Dermis blood vessel endothelial cell (primary cell): Measurements from ENCODE around the gene DCTN3. TPM values are rescaled to one million over a fixed set of nuclear protein-coding genes. Genes with fewer than 3 reads are reported as not detected.

Experiments used
- DNase-seq: peaks from one replicate; pipeline ENCODE4 v3.0.0; 2010
- total RNA-seq: library from RNA; depleted of rRNA; stranded (reverse); fragments of >200 nt; gene quantifications from 2 replicates; pipeline ENCODE4 v1.2.3, GENCODE V29; 2014

DCTN3 gene
- total RNA-seq, 1 donor from 2014 or later = 65.3 TPM

DNA sequence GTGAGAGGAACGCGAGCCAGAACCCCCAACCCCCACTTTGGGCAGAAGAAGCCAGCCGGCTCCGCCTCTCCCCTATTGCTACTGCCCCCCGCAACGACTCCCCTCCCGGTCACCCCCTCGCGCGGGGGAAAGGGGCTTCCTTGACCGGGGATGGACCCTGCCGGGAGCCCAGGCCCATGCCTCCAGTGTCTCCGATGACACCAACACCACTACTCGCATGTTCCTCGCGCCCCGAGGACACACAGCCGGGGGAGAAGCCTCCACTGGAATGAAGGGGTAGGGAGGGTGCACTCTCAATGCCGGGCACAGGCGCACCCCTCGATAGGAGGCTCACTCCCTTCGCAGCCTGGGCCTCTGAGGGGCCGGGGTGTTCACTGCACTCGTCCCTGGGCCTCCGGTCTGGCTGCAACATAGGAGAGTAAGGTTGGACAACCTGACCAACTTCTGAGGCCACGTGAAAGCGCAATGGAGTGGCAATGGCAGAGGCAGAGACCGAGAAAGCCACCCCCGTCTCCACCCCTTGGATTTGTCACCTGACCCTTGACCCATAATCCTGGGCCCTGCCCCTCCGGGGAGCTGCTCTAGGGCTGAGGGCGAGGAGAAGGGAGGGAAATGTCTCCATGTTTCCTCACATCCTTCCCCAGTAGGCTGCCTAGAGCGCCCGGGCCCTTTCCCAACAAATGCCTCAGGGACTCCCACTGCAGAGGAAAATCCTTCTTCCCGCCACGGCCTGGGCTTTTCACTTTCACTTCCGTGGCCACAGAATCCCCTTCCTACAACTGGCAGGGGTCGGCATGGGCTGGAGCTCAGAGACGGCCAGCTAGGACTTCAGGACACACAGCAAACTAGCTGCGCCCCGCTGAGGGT is 29.7 kb downstream of the DCTN3 start:
- no peak for DNase-seq

DNA sequence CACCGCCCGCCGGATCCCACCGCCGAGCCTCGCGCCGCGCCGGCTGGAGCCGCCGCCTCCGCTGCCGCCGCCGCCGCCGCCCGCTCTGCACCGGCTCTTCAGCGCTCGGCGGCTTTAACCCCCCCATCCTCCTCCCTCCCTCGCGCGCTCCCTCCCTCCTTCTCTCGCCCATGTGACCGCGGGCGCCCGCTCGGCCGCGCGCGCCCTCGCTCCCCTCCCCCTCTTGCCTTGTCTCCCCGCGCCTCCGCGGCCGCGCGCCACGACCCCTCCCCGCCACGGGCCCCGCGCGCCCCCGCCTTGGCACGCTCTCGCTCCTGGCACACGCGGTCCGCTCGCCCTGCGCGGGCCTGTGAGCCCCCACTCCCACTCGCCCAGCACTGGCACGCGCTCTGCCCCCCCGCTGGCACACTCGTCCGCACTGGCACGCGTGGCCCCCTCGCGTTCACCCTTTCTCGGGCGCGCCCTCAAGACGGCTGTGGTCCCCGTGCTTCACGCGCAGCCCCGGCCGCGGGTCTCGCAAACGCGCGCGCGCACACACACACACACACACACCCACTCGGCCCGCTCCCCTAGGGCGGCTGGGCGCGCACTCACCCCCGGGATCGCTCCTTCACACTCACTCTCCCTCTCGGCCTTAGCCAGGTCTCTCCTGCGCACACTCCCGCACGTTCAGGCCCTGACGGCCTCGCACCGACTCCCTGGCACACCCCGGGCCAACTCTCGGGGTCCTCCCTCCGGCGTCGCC is 30.5 kb downstream of the DCTN3 start, which contains the start of gene CNTFR:
TSS of gene CNTFR (minus strand) at position 89 of the 745 bp plus-strand sequence. CDS start 20,743 bp downstream, outside the sequence.
- no peak for DNase-seq

DNA sequence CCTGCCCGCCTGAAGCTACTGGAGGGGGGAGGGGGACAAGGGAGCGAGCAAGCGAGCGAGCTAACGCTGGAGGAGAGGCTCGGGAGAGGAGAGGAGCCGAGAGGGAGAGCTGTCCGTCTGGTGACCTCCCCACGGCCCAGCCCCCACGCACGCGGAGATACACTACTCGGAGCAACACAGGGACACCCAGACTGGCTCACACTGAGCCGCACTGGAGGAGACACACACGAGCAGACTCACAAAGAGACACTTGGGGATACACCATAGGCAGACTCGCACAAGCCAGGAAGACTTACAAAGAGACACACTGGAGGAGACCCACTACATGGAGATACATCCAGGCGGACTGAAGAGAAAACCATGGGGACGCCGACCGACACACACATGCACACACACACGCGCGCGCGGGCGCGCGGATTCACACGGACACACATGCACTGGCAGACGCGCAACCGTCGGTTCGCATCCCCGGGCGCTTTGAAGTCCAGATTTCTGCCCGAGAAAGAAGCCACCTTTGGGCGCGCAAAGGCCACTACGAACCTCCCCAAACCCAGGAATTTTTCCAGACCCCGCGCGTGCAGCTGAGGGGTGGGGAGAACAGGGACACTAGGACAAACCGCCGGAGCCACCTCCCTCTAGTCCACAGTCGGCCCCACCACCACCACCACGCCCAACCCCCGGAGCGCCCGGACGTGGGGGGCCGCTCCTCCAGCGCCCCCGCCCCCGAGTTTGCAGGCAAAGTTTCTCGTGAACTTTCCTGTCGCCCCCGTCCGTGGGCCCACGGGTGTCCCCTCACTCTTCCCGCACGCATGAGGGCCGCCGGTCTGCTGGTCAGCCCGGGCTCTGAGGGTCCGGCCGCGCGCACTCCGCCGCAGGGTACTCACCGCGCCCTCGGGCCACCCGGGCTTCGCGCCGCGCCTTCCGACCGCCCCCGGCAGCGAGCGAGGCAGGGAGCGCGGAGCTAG is 31.3 kb downstream of the DCTN3 start:
- DNase-seq = no peak

DNA sequence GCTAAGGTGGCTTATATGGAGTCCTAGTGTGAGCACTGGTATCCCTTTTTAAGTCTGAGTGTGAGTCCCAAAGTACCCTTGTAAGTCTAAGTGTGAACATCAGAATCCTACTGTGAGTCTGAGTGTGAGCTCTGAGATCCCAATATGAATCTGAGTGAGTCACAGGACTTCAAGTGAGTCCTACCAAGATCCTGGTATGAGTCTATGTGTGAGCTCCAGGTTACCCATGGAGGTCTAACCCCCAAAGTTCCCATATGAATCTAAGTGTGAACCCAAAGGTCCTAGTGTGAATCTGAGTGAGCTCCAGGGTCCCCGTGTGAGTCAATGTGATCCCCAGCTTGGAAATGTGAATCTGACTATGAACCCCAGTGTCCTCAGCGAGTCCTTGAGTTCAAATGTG is 33.0 kb downstream of the DCTN3 start:
- no peak for DNase-seq

DNA sequence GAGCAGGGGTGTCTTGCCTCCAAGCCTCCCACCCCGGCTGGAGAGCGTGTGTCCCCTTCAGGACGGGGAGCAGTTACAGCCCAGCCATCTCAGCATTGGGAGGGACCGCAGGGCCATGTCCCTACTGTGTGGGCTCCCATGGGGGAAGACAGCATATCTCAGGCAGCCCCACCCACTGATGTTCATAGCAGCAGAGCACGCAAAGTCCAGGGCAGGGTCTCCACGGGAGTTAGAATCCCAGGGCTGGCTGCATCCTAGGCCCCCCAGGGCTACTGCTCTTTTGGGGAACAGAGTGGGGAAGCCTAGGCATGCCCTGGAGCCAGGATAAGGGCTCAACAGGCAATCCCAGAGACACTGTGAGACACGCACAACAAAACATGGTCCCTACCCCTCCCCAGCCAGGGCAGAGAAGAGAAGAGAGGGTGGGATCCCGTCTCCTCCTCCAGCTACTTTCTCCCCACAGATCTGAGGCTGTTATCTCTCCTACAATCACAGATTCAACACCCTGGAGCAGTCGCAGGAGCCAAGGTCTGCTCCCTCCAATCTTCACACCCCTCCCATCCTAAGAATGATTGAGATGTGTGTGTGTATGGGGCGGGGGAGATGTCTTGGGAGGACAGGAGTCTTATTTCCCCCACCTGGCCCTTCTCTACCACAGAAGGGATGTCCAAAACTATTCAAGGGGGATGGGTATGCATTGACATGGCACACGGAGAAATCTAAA is 34.2 kb downstream of the DCTN3 start:
- DNase-seq = no peak

DNA sequence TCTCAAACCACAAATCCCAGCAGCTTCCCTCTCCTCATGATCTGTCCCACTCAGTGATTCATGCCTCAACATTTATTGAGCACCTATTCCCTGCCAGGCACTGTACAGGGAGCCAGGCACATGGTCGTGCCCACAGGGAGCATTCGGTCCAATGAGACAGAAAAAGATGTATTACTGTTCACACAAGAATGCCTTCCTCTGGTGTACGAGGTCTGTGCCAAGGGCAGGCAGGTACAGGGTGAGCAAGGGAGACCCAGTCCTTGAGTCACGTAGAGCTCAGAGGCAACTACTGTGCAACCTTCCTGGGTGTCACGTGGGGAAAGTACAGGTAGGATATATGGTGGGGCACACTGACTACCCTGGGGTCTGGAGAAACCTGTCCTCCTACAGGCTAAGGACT is 35.3 kb downstream of the DCTN3 start:
- no peak for DNase-seq

DNA sequence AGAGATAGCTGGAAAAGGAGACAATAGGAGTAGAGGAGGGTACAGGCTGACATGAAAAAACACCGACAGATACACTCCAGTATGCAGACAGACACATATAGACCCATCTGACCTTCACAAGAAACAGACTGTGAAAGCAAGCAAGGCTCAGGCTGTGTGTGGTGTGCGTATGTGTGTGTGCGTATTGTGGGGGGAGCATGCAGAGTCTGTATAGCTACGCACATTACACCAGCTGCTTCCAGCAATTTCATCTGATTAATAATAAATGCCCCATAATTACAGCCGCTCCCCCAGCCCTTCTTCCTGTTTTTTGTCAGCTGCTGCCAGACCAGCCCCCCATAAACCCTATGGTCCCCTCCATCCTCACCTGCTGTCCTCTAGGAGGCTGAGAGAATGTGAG is 37.5 kb downstream of the DCTN3 start:
- no peak for DNase-seq

DNA sequence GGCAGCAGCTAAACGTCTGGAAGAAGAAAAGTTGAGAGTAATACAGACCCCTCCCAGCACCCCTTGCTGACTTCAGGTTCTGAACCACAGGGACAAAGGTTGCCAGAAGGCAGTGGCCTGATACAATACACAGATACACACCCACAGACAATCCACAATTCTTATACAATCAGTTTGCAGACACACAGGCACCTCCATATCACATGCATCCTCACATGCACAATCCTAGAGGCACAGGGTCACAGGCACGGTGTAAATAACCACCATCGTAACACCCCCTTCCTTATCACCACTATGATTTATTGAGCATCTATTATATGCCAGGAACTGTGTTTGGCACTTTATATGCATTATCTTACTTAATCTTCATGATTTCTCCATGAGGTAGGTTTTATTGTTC is 39.0 kb downstream of the DCTN3 start:
- no peak for DNase-seq

DNA sequence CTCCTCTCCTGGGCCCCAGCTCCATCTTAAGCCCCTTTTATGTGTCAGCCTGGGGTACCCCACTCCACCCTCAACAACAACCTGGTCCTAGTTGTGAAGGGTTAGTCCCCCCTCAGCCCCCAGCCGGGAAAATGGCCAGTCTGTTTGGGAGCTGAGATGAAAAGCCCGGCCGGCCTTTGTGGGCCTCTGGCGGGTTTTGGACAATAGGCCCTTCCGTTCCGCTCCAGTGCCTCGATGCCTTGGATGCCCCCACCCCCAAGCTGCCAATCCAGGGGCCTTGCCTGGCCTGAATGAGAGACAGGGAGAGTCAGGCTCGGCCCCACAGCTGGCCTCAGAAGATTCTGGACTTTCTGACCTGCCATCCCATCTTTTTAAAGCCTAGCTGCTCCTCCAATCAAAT is 39.9 kb downstream of the DCTN3 start:
- DNase-seq = no peak

DNA sequence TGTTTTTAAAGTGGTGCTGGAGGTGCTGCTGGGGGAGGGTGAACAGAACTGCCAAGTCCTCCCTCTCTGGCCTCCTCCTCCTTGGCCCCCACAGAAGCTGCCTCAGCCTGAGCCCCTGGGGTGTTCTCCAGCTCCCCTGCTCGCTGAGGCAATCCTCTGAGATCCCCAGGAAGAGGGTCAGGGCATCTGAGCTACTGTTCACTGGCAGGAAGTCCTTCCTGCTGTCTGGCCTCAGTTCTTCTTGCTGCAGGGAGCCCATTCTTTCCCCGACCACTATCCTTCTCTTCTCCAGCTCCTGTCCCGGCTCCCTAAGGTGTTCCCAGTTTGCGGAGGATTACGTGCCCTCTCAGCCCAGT is 40.5 kb downstream of the DCTN3 start:
- DNase-seq = no peak

DNA sequence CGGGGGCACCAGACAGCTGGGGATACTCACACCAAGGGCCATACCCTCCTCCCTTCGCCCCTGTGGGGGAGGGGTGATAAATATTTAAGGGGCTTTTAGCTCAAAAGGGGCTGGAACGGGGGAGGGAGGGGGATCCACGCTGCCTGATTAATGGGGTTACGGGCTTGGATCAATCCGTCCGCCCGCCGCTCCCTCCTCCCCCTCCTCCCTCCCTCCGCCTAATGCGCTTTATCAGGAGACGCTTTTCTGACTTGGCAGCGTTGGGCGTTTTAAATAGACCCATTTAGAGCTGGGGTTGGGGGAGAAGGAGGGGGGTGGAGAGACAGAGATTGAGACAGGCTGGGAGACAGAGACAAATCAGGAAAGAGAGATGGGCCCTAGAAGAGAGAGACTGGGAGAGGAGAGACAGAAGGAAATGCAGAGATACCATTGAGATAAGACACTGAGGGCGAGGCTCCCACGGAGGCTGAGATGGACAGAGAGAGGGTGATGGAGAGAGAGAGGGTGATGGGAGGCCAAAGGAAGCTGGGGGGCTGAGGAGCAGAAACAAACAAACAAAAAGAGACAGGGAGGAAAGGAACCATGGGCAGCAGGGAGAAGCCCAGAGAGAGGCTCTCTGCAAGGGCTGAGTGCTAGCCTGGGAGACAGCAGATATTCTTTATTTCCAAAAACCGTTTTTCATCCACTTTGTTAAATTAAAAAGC is 41.0 kb downstream of the DCTN3 start:
- no peak for DNase-seq

DNA sequence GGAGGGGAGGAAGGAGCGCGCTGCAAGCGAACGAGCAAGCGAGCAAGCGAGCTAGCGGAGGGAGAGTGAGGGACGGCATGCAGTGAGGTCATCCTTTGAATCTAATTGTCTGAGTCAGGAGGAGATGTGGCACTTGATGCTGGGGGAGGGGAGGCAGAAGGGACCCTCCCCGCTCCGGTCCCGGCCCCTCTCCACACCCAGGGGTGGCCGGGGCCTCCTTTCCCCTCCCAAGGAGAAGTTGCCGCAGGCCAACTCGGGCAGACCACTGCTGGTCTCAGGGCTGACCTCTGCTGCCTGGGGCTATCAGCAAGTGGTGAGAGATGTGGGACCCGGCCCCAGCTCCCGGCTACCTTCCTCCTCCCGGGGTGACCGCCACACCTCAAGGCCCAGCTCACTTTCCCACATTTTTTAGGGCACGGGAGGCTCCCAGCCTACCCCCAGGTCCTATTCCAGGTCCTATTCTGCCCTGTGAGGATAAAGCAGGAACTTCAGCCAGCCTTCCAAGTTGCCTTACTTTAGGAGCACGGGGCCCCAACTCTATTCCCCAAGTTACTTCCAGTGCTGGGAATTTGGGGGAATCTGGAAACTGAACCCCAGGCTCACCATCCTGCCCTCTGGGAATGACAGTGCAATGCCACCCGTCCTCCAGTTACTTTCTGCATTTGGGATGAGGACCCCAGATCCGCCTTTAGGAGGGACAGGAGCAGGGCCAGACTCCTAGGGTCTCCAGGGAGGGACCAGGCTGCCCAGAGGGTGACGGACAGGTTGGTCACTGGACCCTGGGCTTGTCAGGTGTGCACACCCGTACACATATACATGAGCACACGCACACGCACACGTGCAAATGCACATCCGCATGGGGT is 41.8 kb downstream of the DCTN3 start:
- peak; percentile 48 for DNase-seq

DNA sequence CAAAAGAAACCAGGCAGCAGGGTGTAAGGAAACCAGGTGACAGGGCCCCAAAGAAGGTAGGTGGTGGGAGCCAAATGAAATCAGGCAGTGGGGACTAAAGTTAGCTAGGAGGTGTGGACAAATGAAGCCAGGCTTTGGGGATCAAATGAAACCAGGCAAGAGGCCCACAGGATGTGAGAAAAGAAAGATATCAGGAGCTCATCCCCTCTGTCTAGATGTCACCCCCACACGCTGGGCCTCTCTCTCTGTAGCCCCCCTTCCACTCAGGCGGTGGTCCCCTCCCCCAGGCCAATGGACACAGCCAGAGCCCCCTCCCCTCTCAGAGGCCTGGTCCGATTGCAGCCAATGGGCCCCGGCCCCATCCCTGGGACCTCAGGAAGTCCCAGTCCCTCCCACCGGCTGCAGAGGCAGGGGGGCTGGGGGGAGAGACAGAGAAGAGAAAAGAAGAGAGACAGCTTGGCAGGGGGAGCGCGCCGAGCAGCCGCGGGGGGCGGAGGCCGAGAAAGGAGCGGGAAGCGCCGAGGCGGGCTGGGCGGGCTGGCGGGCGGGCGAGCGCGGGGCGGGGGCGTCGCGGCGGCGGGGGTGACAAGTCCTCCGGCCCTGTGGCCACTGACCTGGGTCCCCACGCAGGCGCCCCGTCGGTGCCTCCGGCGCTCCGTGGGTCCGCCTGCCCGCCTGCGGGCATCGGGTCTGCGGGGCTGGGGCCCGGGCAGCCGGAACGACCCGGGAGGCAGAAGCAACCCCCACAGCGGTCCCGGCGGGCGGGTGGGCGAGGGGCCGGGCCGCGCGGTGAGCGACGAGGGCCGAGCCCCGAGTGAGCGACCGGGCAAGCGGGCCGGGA is 42.7 kb downstream of the DCTN3 start:
- no peak for DNase-seq

DNA sequence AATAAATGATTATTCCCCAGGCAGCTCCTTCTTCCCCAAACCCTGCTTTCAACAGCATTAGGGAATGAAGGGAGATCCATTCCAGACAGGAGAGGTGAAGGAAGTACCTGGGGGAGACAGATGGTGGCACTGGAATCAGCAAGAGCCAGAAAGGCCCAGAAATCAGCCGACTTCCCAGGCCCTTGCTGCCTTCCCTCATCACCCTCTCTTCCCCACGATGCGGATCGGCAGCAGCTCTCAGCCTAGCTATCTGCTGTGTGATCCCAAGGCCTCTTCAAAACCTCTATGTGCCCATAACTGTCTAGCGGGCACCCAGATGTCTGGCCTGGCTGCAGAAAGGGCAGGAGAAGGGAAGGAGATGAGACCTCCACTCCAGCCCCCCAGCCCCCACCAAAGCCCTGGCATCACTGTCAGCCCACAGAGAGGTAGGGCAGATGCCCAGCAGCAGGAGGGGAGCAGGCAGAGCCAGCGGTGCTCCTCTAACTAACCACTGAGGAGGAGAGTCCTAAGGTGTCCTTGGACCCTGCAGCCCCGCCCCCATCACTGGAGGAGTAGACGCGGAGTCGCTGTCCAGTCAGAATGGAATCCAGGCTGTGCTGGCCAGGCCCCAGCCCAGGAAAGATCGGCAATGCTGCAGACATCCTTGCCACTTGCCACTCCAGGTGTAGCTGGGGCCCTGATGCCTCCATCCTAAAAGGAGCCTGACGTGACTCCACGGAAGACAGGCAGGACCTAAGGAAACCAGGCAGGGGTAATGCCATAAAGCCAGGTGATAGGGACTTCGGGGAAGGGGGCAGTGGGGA is 43.5 kb downstream of the DCTN3 start:
- DNase-seq = no peak

DNA sequence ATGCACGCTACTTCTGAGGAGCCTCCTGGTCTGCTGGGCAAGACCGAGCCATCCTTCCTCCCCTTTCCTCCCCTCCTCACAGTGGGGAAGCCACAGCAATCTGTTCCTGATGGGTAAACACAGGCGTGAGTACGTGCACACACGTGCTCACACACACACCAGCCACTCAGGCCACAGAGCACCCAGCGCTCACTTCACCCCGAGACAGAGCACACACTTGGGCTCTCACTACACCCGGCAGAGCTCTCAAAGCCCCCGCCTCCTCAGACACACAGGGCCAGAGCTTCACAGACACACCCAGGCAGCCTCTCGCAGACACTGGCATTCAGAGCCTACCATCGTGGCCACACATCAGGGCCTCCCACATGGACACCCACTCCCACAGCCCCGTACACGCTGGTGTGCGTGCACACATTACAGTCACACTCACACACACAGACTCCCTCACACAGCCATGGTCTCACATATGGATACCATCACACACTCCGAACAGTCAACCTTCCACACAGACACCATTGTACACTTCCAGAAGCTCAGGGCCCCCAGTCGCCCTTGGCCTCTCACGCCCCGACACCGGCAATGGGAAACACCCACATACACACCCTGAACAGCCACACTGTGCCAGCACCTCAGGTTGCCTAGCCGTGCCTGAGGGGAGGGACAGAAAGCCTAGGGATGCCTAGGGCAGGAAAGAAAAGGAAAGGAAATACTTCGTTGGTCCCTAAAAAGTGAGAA is 44.3 kb downstream of the DCTN3 start:
- DNase-seq = no peak

DNA sequence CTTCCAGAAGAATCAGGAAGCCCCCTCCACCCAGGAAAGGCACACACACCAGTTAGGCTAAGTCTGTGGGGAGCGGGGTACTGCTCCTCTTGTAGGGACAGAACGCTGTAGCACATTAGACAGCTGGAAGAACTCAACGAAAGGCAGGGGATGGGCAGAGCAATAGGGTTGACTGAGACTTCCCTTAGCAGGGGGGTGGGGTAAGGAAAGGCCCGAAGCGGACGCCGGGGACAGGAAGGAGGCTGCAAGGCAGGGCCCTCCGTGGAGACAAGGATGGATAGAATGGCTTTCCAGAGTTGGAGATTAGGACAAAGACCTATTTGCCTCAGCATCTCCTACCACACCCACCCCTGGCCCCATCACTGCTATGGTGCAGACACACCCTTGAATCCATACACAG is 45.1 kb downstream of the DCTN3 start:
- no peak for DNase-seq

DNA sequence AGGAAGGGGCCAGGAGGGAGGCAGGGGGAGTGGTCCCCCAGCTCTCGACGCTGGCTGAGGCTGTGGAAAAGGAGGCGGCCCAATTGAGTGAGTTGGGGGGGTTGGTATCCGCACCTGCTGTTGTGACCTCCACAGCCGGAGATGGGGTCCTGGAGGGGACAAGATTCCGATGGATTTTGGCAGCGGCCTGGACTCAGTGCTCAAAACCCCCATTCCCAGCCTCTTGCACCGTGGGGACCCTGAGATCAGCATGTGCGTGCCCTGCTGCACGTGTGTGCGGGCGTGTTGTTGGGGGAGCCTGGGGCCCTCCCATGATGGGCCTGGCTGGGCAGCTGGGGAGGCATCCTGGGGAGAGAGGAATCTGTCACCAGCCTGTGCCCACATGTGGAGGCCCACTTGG is 45.7 kb downstream of the DCTN3 start:
- DNase-seq = no peak
